Measurements from ENCODE around the gene ATP5ME. TPM values are rescaled to one million over a fixed set of nuclear protein-coding genes. Genes with fewer than 3 reads are reported as not detected.
"Not testable (repeated sequence)": the region's sequence is repeated elsewhere in the genome, so short reads cannot be mapped to it uniquely, and the experiment has no call there.

Gene ATP5ME
- total RNA-seq, 1 donor from 2014 or later: 224 TPM

DNA sequence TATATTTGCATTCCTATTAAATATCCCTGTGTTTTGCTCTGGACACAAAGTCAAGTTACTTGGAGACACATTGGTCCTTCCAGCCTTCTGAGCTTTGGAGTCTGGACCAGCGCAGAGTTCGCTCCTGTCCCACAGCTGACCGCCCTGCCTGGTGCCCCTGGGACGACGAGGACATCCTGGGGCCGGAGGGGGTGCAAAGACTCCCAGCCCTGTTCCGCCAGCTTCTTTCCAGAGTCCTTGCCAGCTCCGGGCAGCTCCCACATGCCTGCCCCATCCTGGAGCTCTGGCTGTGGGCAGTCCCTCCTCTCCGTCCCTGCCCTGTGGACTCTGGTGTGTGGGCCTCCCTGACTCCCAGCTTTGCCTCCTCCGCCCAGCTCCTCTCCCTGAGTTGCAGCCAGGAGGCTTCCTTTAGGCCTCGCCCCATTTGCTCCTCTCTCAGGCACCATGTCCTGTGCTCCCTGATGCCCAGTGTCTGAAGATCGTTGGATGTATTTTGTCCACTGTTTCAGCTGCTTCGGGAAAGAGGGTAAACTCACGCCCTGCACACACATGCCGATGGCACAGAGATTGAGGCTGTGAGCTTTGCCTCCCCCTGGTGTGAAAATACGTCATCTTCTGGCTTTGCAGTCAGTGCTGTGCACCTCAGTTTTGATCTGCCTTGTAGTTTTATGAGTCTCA lies 26.6 kb upstream of the ATP5ME start:
- Mint-ChIP-seq H3K27ac (peak overlapping the region; percentile 61), H3K9me3 (no peaks in the 10 kb centered on the region), H3K4me3 (peak overlapping the region; percentile 21), H3K27me3 (ENCODE audit: insufficient read depth) (peaks cover 2% of the 10 kb centered on the region), H3K4me1 (ENCODE audit: low read depth) (peaks cover 17% of the 10 kb centered on the region), H3K36me3 (ENCODE audit: low read depth) (no peaks in the 10 kb centered on the region)
- no peak for DNase-seq (ENCODE audit: low spot score)
- intact Hi-C loops (cut with micrococcal nuclease): no loop called here

DNA sequence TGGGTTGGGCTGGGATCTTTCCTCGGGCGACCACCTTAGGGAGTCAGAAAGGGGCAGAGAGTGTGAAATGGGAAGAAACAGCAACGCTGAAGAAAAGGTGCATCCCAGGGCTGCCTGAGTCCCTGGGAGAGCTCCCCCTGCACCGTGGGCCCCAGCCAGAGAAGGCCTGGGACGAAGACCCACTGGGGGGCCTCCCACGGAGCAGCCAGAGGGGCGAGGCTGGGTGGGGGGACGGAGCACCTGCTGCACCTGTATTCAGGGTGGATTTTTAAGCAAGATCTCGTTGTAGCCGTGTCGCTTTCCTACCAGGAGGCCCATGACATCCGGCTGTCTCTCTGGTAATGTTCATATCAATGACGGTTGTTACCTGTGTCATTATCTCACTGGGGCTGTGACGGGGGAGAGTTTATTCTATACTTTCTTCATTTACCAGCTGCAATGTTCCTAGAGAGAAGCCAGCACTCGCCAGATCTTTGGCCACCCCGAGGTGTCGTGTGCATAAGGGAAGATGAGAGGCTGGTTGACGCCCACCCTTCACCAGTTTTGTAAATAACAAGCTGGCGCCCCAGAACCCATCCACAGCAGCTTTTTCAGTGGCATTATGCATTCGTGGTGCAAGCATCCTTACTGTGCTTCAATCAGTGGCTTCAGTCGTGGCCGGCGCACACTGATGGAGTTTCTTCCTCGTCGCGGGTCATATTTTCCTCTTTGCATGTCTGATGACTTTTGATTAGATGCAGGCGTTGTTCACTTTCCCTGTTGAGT lies 25.9 kb upstream of the ATP5ME start:
- no peak overlapping the region for H3K27ac Mint-ChIP-seq
- intact Hi-C loops (cut with micrococcal nuclease): no loop called here
- peaks cover 4% of the 10 kb centered on the region for H3K27me3 Mint-ChIP-seq (ENCODE audit: insufficient read depth)
- H3K36me3 Mint-ChIP-seq (ENCODE audit: low read depth): no peaks in the 10 kb centered on the region
- no peaks in the 10 kb centered on the region for H3K9me3 Mint-ChIP-seq
- H3K4me3 Mint-ChIP-seq: no peak overlapping the region
- H3K4me1 Mint-ChIP-seq (ENCODE audit: low read depth): peaks cover 17% of the 10 kb centered on the region
- DNase-seq (ENCODE audit: low spot score): no peak

DNA sequence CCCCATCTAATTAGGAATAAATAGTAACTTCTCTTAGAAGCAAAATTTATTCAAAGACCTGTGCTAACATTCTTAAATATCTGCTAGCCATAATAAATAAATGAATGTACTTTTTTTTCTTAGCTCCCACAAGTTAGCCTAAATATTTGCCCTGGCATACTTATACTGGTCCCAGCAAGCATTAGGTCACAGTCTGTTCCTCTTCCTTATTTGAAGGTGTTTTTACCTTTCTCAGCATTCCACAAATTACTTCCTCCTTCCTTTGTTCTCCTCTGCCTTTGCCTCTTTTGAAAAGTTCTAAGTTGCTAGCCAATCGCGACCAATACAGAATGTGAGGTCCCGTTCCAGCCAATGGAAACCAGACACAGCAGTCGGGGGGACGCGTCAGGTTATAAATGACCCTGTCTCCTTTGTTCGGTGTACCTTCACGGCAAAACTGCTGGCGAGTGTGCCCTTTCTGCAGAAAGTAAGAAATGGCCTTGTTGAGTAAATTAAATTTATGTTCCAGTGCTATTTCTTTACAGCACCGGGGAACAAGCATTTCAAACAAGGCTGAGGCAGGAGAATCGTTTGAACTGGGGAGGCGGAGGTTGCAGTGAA lies 20.4 kb upstream of the ATP5ME start:
- H3K9me3 Mint-ChIP-seq; H3K4me1 Mint-ChIP-seq (ENCODE audit: low read depth); DNase-seq (ENCODE audit: low spot score); H3K27ac Mint-ChIP-seq; intact Hi-C loops (cut with micrococcal nuclease); H3K36me3 Mint-ChIP-seq (ENCODE audit: low read depth); H3K4me3 Mint-ChIP-seq: not testable (repeated sequence)
- peaks cover 13% of the 10 kb centered on the region for H3K27me3 Mint-ChIP-seq (ENCODE audit: insufficient read depth)

DNA sequence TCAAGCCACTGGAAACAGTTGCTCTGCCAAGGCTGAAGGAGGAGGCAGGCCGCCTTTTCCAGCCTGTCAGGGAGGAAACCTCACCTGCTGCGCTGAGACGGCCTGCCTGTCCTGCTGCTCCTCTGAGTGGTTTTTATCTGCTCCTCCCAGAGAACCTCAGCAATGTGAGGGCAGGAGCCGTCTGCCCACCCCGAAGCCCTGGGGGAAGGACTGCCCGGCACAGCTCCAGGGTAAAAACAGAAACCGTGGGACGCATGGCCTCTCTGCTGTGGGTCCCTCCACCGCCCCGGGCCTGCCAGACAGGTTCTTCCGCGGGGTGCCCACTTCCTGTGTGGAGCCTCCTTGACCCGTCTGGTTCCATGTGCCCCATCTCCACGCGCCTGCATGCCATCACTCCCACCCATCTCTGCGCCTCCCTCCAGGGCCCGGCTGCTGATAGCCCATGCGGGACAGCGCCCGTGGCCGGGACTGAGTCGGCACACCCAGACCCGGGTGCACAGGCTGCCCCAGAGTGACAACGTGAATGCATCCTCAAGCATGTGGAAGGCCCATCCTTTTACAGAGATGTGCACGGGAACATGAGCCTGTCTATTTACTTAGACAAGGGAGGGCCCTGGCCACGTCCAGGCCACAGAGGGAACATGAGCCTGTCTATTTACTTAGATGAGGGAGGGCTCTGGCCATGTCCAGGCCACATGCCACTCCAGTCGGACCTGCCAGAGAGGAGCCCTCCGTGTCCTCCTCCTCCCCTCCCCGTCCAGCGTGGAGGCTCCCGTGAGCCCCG lies 18.9 kb upstream of the ATP5ME start:
- no peak overlapping the region for H3K4me3 Mint-ChIP-seq
- DNase-seq (ENCODE audit: low spot score): no peak
- no peaks in the 10 kb centered on the region for H3K9me3 Mint-ChIP-seq
- H3K4me1 Mint-ChIP-seq (ENCODE audit: low read depth): no peaks in the 10 kb centered on the region
- H3K27me3 Mint-ChIP-seq (ENCODE audit: insufficient read depth): peaks cover 16% of the 10 kb centered on the region
- H3K36me3 Mint-ChIP-seq (ENCODE audit: low read depth): no peaks in the 10 kb centered on the region
- intact Hi-C loops (cut with micrococcal nuclease): no loop called here
- no peak overlapping the region for H3K27ac Mint-ChIP-seq

DNA sequence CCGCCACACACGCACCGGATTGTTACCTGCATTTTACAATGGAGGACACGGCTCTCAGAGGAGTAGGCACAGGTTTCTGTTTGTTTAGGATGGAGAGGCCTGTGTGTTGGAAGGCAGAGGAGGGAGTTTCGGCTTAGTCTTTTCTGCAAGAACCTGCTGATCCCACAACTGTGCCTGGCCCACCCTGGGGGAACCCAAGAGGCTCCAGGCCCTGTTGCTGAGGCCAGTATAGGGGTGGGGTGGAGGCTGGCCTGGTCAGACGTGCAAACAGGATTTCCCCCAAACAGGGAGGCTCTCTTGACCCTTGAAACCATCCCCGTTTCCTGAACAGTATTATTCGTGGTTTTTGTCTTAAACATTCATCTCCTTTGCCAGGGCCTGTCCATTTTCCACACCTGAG lies 15.6 kb upstream of the ATP5ME start:
- H3K9me3 Mint-ChIP-seq: no peaks in the 10 kb centered on the region
- peaks cover 14% of the 10 kb centered on the region for H3K27me3 Mint-ChIP-seq (ENCODE audit: insufficient read depth)
- intact Hi-C loops (cut with micrococcal nuclease): no loop called here
- no peak for DNase-seq (ENCODE audit: low spot score)
- H3K36me3 Mint-ChIP-seq (ENCODE audit: low read depth): no peaks in the 10 kb centered on the region
- no peak overlapping the region for H3K4me3 Mint-ChIP-seq
- H3K4me1 Mint-ChIP-seq (ENCODE audit: low read depth): no peaks in the 10 kb centered on the region
- no peak overlapping the region for H3K27ac Mint-ChIP-seq

DNA sequence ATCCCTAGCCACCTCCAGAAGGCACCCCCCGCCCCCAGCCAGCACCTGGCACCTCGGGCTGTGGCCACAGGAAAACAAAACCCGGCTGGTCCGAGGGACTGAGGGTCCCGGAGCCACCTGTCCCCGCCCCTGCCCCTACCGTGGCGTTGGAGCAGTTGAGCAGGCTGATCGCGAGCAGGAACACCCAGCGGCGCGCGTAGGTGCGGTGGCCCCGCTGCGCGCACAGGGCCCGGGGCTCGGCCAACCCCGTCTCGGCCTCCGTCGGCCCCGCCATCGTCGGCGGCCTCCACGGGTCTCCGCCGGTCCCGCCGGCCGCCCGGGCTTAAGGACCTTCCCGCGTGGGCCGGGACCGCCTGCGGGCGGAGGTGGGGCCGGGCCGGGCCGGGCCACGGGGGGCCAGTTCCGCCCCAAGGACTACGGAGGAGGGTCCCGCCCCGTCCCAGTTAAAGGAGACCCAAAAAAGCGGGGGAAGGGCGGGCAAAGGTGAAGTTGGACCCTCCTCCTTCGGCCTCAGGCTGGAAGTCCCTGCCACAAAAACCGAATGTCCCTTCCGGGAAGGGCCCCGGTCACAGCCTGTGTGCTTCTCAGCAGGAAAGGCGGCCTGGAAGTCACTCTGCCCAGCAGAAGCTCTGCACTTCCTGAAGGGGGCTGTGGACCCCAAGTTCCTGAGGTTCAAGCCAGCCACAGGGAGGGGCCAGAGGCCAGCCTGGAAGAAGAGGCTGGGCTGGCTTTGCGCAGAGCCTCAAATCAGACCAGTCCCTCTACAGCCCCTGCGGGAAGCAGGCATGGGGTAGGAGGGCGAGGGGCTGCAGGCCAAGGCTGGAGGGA lies 15.0 kb upstream of the ATP5ME start, which contains the start of gene SLC49A3:
Gene SLC49A3 (minus strand): TSS at position 298 of the 828 bp plus-strand sequence. CDS start 24 bp downstream, at position 274.
- Mint-ChIP-seq H3K9me3 (no peaks in the 10 kb centered on the region), H3K36me3 (ENCODE audit: low read depth) (no peaks in the 10 kb centered on the region), H3K4me1 (ENCODE audit: low read depth) (no peaks in the 10 kb centered on the region), H3K27me3 (ENCODE audit: insufficient read depth) (peaks cover 14% of the 10 kb centered on the region), H3K27ac (no peak within 1 kb of the TSS), H3K4me3 (no peak within 1 kb of the TSS)
- intact Hi-C loops (cut with micrococcal nuclease): no loop called here
- DNase-seq (ENCODE audit: low spot score): no peak

DNA sequence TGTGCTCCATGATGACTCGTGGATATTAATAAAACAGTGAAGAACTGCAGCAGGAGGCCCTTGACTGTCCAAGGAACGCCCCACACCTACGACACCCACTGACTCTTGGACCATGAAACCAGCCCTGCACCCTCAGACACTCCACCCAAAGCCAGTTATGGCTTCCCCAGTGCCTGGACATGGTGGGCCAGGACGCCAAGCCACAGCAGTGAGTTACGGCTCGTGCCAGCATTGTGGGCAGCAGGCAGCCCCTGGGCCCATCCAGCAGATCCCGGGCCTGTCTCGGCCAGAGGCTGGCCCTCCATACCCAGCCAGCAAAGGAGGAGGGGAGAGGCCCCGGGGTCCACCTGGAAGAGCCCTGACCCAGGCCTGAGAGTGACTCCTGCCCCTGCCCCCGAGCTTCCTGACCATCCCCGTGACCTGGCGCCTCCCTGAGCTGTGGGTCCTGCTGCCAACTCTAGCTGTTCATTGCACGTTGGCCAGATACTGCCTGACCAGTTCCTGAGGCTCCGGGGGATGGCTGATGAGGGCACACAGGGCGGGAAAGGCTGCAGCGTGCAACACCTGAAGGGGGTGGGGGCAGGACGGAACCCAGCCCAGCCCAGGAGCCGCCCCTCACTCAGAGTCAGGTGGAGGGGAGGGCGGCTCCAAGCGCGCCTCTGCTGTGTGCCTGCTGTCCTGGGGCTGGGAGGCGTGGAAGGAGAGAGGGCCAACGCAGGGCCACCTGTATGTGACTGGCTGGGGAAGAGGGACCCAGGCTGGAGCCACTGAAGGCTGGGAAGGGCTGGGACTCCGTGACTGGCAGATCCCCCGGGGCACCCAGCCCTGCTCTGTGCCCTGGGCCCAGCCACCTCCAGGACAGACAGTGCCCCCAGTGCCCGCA lies 14.1 kb upstream of the ATP5ME start:
- H3K4me3 Mint-ChIP-seq: no peak overlapping the region
- H3K4me1 Mint-ChIP-seq (ENCODE audit: low read depth): no peaks in the 10 kb centered on the region
- H3K36me3 Mint-ChIP-seq (ENCODE audit: low read depth): no peaks in the 10 kb centered on the region
- no peaks in the 10 kb centered on the region for H3K9me3 Mint-ChIP-seq
- intact Hi-C loops (cut with micrococcal nuclease): no loop called here
- no peak overlapping the region for H3K27ac Mint-ChIP-seq
- peaks cover 14% of the 10 kb centered on the region for H3K27me3 Mint-ChIP-seq (ENCODE audit: insufficient read depth)
- DNase-seq (ENCODE audit: low spot score): no peak

DNA sequence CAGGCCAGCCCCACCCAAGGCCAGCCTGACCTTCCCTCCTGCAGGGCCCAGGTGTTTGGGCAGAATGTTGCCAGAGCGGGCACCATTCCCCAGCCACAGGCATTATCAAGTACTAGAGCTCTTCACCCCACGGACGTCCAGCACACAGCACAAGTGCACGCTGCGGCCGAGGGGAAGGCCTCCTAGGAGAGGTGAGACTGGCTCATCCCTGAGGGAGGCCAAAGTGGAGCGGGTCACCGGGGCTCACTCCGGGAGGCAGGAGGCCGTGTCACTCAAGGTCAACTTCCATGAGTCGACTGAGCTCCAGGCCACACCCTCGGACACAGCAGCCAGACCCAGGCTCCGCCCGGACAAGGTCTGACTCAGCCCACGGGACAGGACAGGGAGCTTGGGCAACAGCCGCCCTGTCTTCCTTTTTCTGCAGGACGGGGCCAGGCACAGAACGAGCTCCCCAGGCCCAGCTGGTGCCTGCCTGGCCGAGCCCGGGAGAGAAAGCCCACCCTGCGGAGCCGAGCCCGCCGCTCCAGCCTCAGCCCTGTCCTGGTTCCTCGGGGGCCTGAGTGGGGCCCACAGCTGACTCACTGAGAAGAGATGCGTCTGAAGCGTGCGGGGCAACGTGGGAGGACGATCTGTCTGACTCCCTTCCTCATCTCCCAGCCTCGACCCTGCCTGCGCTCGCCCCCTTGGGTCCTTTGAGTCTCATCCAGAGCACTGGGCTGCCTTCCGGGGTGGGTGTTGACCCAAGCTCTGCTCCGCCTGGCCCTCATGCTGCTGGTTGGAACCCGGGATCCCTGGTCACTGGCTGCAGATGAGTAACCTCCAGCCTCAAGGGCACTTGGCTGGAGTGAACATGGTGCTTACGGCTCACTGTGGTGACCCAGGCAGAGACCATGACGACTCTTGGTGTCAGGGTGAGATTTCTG lies 13.2 kb upstream of the ATP5ME start:
- Mint-ChIP-seq H3K36me3 (ENCODE audit: low read depth) (no peaks in the 10 kb centered on the region), H3K4me3 (no peak overlapping the region), H3K9me3 (no peaks in the 10 kb centered on the region), H3K27me3 (ENCODE audit: insufficient read depth) (peaks cover 14% of the 10 kb centered on the region), H3K4me1 (ENCODE audit: low read depth) (no peaks in the 10 kb centered on the region), H3K27ac (no peak overlapping the region)
- no peak for DNase-seq (ENCODE audit: low spot score)
- intact Hi-C loops (cut with micrococcal nuclease): no loop called here

DNA sequence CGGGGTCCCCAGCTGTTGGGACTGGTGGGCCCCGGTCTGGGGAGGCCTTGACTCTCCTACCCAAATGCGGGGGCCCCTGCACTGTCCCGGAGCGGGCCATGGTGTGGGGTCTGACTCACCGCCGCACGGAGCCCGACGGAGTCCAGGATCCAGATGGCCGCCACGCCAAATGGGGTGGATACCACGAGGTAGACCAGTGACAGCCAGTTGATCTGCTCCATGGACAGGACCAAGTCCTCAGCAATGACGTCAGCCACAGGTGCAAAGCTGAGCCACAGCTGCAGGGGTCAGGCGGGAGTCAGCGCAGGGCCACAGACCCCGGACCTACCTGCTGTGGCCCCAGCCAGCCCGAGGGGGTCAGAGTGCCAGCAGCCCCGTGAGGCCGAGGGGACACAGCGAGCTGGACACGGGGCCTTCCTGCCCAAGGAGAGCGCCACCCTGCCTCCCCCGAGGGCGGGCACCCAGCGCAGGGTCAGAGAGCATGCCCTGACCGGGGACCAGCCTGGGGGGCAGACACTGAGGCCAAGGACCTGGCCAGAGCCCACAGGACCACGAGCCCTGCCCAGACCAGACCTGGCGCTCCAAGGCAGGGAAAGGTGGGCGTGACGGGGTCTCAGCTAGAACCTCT lies 12.5 kb upstream of the ATP5ME start:
- Mint-ChIP-seq H3K27me3 (ENCODE audit: insufficient read depth) (peaks cover 10% of the 10 kb centered on the region), H3K4me1 (ENCODE audit: low read depth) (no peaks in the 10 kb centered on the region), H3K9me3 (no peaks in the 10 kb centered on the region), H3K27ac (no peak overlapping the region), H3K36me3 (ENCODE audit: low read depth) (no peaks in the 10 kb centered on the region), H3K4me3 (no peak overlapping the region)
- intact Hi-C loops (cut with micrococcal nuclease): no loop called here
- DNase-seq (ENCODE audit: low spot score): no peak

DNA sequence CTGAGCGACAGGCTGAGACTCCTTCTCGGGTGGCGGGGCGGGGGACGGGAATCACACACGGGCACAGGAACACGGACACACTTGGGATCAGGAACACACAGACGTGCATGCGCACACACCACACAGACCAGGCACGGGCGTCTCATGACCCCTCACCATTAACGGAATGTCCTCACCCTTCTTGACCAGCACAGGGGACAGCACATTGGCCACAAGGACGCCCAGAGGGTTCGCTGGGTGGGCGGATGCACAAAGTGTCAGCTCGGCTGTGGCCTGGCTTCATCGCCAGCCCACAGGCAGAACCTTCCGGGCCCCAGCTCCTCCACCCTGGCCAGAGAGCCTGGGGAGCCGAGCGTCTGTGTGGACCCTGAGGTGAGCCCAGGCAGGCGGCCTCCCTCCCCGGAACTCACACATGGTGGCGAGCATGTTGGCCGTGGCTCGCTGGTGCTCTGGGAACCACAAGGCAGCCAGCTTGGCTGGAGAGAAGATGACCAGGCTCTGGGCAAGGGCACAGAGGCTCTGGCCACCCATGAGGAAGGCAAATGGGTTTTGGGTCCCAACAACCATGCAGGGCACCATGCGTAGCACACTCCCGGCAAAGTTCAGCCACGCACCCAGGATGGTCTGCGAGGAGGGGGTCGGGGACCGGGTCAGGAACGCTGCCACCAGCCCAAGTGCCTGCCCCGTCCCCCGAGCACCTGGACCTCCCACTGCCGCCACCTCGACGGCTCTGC lies 11.8 kb upstream of the ATP5ME start:
- no peaks in the 10 kb centered on the region for H3K9me3 Mint-ChIP-seq

More for the DNA sequence above, 11.8 kb upstream of the ATP5ME start:
- Mint-ChIP-seq H3K27ac (no peak overlapping the region), H3K36me3 (ENCODE audit: low read depth) (no peaks in the 10 kb centered on the region), H3K4me3 (no peak overlapping the region), H3K27me3 (ENCODE audit: insufficient read depth) (peaks cover 7% of the 10 kb centered on the region), H3K4me1 (ENCODE audit: low read depth) (no peaks in the 10 kb centered on the region)
- intact Hi-C loops (cut with micrococcal nuclease): no loop called here
- DNase-seq (ENCODE audit: low spot score): no peak
